LNCAP (cell line): ENCODE data around the gene SGCB.

Source experiments
- CTCF ChIP-seq: fragments of 450-650 bp; IDR thresholded peaks from 2 replicates; pipeline ENCODE4 v1.5.1; 2017; ENCODE audit warnings: mild to moderate bottlenecking

The SGCB gene

GRCh38 chr4:52004414-52004813 is 33.7 kb downstream of the SGCB start:
- TF ChIP-seq CTCF = no peak

- no peak for TF ChIP-seq CTCF
Measured at GRCh38 chr4:52001616-52002015, 36.5 kb downstream of the SGCB start.

GRCh38 chr4:51999250-51999649 is 38.8 kb downstream of the SGCB start:
- no peak for TF ChIP-seq CTCF

GRCh38 chr4:51998837-51999236 is 39.3 kb downstream of the SGCB start:
- no peak for TF ChIP-seq CTCF

- TF ChIP-seq CTCF = peak; percentile 15; the same call in 1 of the 2 replicates
Measured at GRCh38 chr4:51997647-51998046, 40.5 kb downstream of the SGCB start.

- no peak for TF ChIP-seq CTCF
Measured at GRCh38 chr4:51995647-51996220, 42.4 kb downstream of the SGCB start.
